Prostate gland (tissue), 2 donors: ENCODE measurements around the gene FMO2. TPM values are rescaled to one million over a fixed set of nuclear protein-coding genes. Genes with fewer than 3 reads are reported as not detected.
A peak's percentile ranks its signal among the peaks of the same experiment; 100 is the strongest.

Experiments used
- DNase-seq: peaks from one replicate; pipeline ENCODE4 v3.0.0-alpha.2; 2019; ENCODE audit warnings: low spot score
- H3K27ac ChIP-seq, 2 donors: fragments of 200-600 bp; sonication (generic); 2 replicates each; pipeline ENCODE4 v1.5.1; 2017 to 2019
- H3K27me3 ChIP-seq: fragments of 200-600 bp; sonication (generic); replicated peaks from 2 replicates; pipeline ENCODE4 v1.5.1; 2019; ENCODE audit not compliant: insufficient read depth
- H3K36me3 ChIP-seq, 2 donors: fragments of 200-600 bp; sonication (generic); 1 replicate in 1 of 2; 2 replicates in 1 of 2; pipeline versions ENCODE4 v1.5.1 to v1.8.1; 2017 to 2019
- H3K4me1 ChIP-seq: fragments of 200-600 bp; sonication (generic); replicated peaks from 2 replicates; pipeline ENCODE4 v1.5.1; 2019
- H3K4me3 ChIP-seq, 2 donors: fragments of 200-600 bp; sonication (generic); 2 replicates each; pipeline ENCODE4 v1.5.1; 2017 to 2019
- H3K9me3 ChIP-seq: fragments of 200-600 bp; sonication (generic); 2 replicates; pipeline ENCODE4 v1.5.1; 2017
- CTCF ChIP-seq, 4 experiments: fragments of 200-600 bp in 2 of 4; fragments of 450-650 bp in 2 of 4; sonication (generic) in 2 of 4; IDR thresholded peaks; 1 replicate in 3 of 4; 2 replicates in 1 of 4; pipeline ENCODE4 v1.5.1; 2016 to 2019; ENCODE audit warnings: antibody characterized with exemption in 4 of 4, mild to moderate bottlenecking in 2 of 4, moderate library complexity in 2 of 4
- POLR2A ChIP-seq: fragments of 450-650 bp; IDR thresholded peaks from one replicate; pipeline ENCODE4 v1.6.1; 2016; ENCODE audit warnings: antibody characterized with exemption, mild to moderate bottlenecking
- POLR2AphosphoS5 ChIP-seq: sonication (generic); formaldehyde crosslinking; IDR thresholded peaks from one replicate; pipeline ENCODE4 v1.6.1; 2017; ENCODE audit warnings: antibody characterized with exemption
- WGBS: methylation state at CpG from one replicate; pipeline ENCODE4 v1.1.5; 2018; 5-methylcytosine and 5-hydroxymethylcytosine counted together
- intact Hi-C: fragments of 100-400 bp; cut with DNase I; formaldehyde crosslinking; loops from one replicate; pipeline ENCODE4 v1.14.2; 2022
- small RNA-seq, 2 donors: library from RNA; depleted of rRNA; stranded (forward); fragments of <200 nt; gene quantifications; one replicate each; pipeline ENCODE3, GENCODE V24; 2016
- total RNA-seq, 2 donors: library from RNA; depleted of rRNA; stranded (reverse); fragments of >200 nt; gene quantifications; one replicate each; pipeline ENCODE4 v1.1.0, GENCODE V29; 2016

FMO2 gene
- total RNA-seq, 2 donors from 2014 or later: 6.5 to 10.6 TPM

- intact Hi-C loops: no loop called here
- Histone ChIP-seq H3K9me3 (no peaks in the 10 kb centered on the region), H3K4me3 (no peak overlapping the region), H3K4me1 (no peaks in the 10 kb centered on the region), H3K27me3 (no peaks in the 10 kb centered on the region), H3K27ac (no peak overlapping the region), H3K36me3 (no peaks in the 10 kb centered on the region)
- TF ChIP-seq POLR2A: no peak
- no peak for TF ChIP-seq CTCF (IDR thresholded peaks at IDR 0.05)
- no peak for TF ChIP-seq POLR2AphosphoS5
- WGBS: 41% methylated on average over 8 of the region's 8 CpGs
- DNase-seq: peak; percentile 29
Observed at GRCh38 chr1:171256940-171257606, 72.0 kb downstream of the FMO2 start.

DNA sequence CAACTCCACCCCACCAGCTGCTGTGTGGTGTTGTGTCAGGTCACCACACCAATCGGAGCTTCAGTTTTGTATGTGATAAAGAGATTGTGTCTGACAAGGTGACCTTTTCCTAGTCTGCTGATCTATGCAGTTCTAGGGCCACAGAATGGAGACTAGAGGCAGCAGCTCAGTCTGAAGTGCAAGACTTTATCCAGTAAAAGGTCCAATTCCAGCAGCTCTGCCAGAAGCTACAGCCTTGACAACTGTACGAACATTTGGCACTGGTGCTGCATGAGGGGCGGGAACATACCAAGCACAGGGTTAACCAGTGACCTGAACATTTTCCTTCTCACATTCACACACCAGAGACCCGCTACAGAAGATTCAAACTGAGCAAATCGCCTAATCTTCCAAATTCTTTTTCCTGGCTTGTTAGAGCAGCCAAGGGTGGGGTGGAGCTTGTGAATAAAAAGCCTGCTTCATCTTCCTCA, 72.5 kb downstream of the FMO2 start:
- H3K4me3 ChIP-seq: no peak overlapping the region
- 48% methylated on average over 5 of the region's 5 CpGs for WGBS
- no peak for DNase-seq

DNA sequence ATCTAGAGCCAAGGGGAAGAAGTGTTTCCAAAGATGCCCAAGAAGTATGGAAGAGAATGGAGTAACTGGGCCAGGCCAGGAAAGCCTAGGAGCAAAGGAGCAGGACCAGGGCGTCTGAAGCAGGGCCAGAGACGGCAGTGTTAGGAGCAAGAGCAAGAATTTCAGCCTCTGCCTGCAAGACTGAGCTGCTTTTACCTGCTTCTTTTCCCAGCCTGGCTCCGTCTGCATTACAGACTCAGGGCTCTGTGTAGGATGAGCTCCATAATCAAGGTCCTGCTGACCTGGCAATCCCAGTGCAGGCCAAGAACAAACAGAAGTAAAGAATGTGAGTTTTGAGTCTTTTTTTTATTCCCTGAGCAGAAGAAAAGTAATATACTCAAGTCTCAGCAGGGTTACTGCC, 73.3 kb downstream of the FMO2 start:
- intact Hi-C loops: no loop called here
- Histone ChIP-seq H3K27ac (no peak overlapping the region), H3K9me3 (no peaks in the 10 kb centered on the region), H3K27me3 (no peaks in the 10 kb centered on the region), H3K4me3 (no peak overlapping the region), H3K4me1 (no peaks in the 10 kb centered on the region), H3K36me3 (no peaks in the 10 kb centered on the region)
- TF ChIP-seq POLR2AphosphoS5: no peak
- no peak for TF ChIP-seq CTCF (IDR thresholded peaks at IDR 0.05)
- no peak for TF ChIP-seq POLR2A
- no peak for DNase-seq
- WGBS: 73% methylated on average over 3 of the region's 3 CpGs

More for the DNA sequence above, 72.5 kb downstream of the FMO2 start:
- Histone ChIP-seq H3K9me3 (no peaks in the 10 kb centered on the region), H3K36me3 (no peaks in the 10 kb centered on the region), H3K27me3 (no peaks in the 10 kb centered on the region), H3K27ac (no peak overlapping the region), H3K4me1 (no peaks in the 10 kb centered on the region)
- TF ChIP-seq CTCF (IDR thresholded peaks at IDR 0.05): no peak
- no peak for TF ChIP-seq POLR2A
- TF ChIP-seq POLR2AphosphoS5: no peak
- intact Hi-C loops: no loop called here

GRCh38 chr1:171258943-171259342, 73.8 kb downstream of the FMO2 start:
- intact Hi-C loops: no loop called here
- Histone ChIP-seq H3K4me3 (no peak overlapping the region), H3K9me3 (no peaks in the 10 kb centered on the region), H3K27ac (no peak overlapping the region), H3K27me3 (no peaks in the 10 kb centered on the region), H3K36me3 (no peaks in the 10 kb centered on the region), H3K4me1 (no peaks in the 10 kb centered on the region)
- DNase-seq: no peak
- 81% methylated on average over 2 of the region's 2 CpGs for WGBS
- no peak for TF ChIP-seq CTCF (IDR thresholded peaks at IDR 0.05)
- no peak for TF ChIP-seq POLR2AphosphoS5
- no peak for TF ChIP-seq POLR2A

Small RNA genes within 50 kb of the gene (small RNA-seq; reads per million reads assigned to genes)
- 0 reads per million in 2 donors for gene RF00019

Other genes with a start within 250 kb of the FMO2 start
- gene MROH9, start 249.8 kb upstream of the FMO2 start, total RNA-seq: not detected
- gene FMO3, start 94.4 kb upstream of the FMO2 start, total RNA-seq: 1 to 10 TPM in 1 of 2 donors, under 1 TPM in 1; 0.23 to 2.4 TPM
- gene FMO1, start 63.2 kb downstream of the FMO2 start, total RNA-seq: under 1 TPM in 1 of 2 donors, not detected in 1; 0.28 TPM
- 1 to 10 TPM; 6.7 to 7.1 TPM for gene FMO4, start 128.9 kb downstream of the FMO2 start, total RNA-seq